Calu3 (cell line): ENCODE data around the gene ABCA2. TPM values are rescaled to one million over a fixed set of nuclear protein-coding genes. Genes with fewer than 3 reads are reported as not detected.

Experiments
- BruUV-seq: library from RNA; stranded (reverse); fragments of 400-500 nt; replicated peaks from 2 replicates; lab custom pipeline; 2021; lab: Mats Ljungman, UMichigan
- CTCF ChIA-PET: fragments of 300-600 bp; sonication (Branson Sonifier 250); formaldehyde crosslinking; loops from one replicate; lab custom pipeline; 2022; ENCODE audit warnings: antibody characterized with exemption; lab: Charles Lee
- DNase-seq: peaks from one replicate; pipeline ENCODE4 v3.0.0; 2022
- H3K27ac Mint-ChIP-seq: one replicate; pipeline ENCODE4 v1.8.0; 2022; ENCODE audit warnings: mixed read lengths; ENCODE audit not compliant: unreplicated experiment
- H3K27me3 Mint-ChIP-seq: one replicate; pipeline ENCODE4 v1.8.0; 2022; ENCODE audit warnings: mixed read lengths; ENCODE audit not compliant: unreplicated experiment
- H3K36me3 Mint-ChIP-seq: one replicate; pipeline ENCODE4 v1.8.0; 2022; ENCODE audit warnings: mild to moderate bottlenecking, moderate library complexity, mixed read lengths; ENCODE audit not compliant: insufficient read depth, unreplicated experiment
- H3K4me1 Mint-ChIP-seq: one replicate; pipeline ENCODE4 v1.8.0; 2022; ENCODE audit warnings: mild to moderate bottlenecking, low read depth, mixed read lengths; ENCODE audit not compliant: unreplicated experiment
- H3K4me3 Mint-ChIP-seq: one replicate; pipeline ENCODE4 v1.8.0; 2022; ENCODE audit warnings: mild to moderate bottlenecking, low read depth, moderate library complexity, mixed read lengths; ENCODE audit not compliant: unreplicated experiment
- H3K9me3 Mint-ChIP-seq: one replicate; pipeline ENCODE4 v1.8.0; 2022; ENCODE audit warnings: low read depth, mixed read lengths; ENCODE audit not compliant: unreplicated experiment
- CTCF ChIP-seq: fragments of 200-600 bp; IDR thresholded peaks from one replicate; pipeline ENCODE4 v1.8.0; 2022; ENCODE audit warnings: antibody characterized with exemption; ENCODE audit not compliant: unreplicated experiment
- intact Hi-C: fragments of 100-400 bp; cut with micrococcal nuclease; formaldehyde crosslinking; loops from one replicate; pipeline ENCODE4 v1.10.0; 2022; ENCODE audit not compliant: unreplicated experiment
- total RNA-seq: library from RNA; stranded (reverse); gene quantifications from 2 replicates; pipeline ENCODE4 v1.2.3, GENCODE V29; 2022

ABCA2 gene
- total RNA-seq, 1 experiment from 2014 or later, result 47.6 TPM

GRCh38 chr9:137021979-137022661, 5.9 kb downstream of the ABCA2 start:
- intact Hi-C loops, result no loop called here
- Mint-ChIP-seq H3K9me3 (no peaks in the 10 kb centered on the region), H3K4me3 (no peak overlapping the region), H3K4me1 (no peaks in the 10 kb centered on the region), H3K36me3 (peaks cover 17% of the 10 kb centered on the region), H3K27ac (peak overlapping the region; percentile 58), H3K27me3 (no peaks in the 10 kb centered on the region)
- DNase-seq, result peak; percentile 71
- no TSS peak for BruUV-seq
- no peak for TF ChIP-seq CTCF
- CTCF ChIA-PET, result interaction anchor here (0.6 kb wide), 1 partner anchor 54 kb away, joined by 8 read pairs; no protein-coding TSS in a partner anchor

DNA sequence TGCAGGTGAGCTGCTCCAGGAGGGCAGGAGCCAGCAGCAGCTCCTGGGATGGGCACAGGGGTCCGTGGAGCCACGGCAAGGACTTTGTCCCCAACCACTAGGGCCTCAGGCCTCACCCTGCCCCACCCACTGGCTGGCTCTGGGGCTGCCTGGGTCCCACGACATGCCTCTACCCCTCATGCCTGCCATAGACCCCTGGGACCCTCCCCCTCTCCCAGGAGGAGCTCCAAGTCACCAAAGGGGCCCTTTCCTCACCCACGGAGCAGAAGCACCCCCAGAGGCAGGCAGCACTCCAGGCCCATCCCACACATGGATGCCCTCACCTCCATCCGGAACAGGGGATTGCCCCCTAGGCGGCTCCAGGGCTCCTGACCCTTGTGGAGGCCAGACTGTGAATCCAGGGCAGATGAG, 6.5 kb downstream of the ABCA2 start:
- DNase-seq, result no peak
- Mint-ChIP-seq H3K27me3 (no peaks in the 10 kb centered on the region), H3K4me1 (no peaks in the 10 kb centered on the region), H3K4me3 (no peak overlapping the region), H3K9me3 (no peaks in the 10 kb centered on the region), H3K36me3 (peaks cover 17% of the 10 kb centered on the region), H3K27ac (peak overlapping the region; percentile 58)
- BruUV-seq, result no TSS peak
- TF ChIP-seq CTCF, result no peak
- CTCF ChIA-PET, result interaction anchor here (0.6 kb wide), 1 partner anchor 54 kb away, joined by 8 read pairs; no protein-coding TSS in a partner anchor
- intact Hi-C loops, result no loop called here

GRCh38 chr9:137020771-137021567, 7.1 kb downstream of the ABCA2 start:
- H3K4me1 Mint-ChIP-seq, result no peaks in the 10 kb centered on the region
- H3K9me3 Mint-ChIP-seq, result no peaks in the 10 kb centered on the region
- peaks cover 17% of the 10 kb centered on the region for H3K36me3 Mint-ChIP-seq
- intact Hi-C loops, result no loop called here
- no peak overlapping the region for H3K27ac Mint-ChIP-seq
- H3K4me3 Mint-ChIP-seq, result no peak overlapping the region
- no peak for TF ChIP-seq CTCF
- H3K27me3 Mint-ChIP-seq, result no peaks in the 10 kb centered on the region
- CTCF ChIA-PET, result interaction anchor here (0.6 kb wide), 1 partner anchor 53 kb away, joined by 8 read pairs; no protein-coding TSS in a partner anchor
- DNase-seq, result no peak
- BruUV-seq, result no TSS peak

DNA sequence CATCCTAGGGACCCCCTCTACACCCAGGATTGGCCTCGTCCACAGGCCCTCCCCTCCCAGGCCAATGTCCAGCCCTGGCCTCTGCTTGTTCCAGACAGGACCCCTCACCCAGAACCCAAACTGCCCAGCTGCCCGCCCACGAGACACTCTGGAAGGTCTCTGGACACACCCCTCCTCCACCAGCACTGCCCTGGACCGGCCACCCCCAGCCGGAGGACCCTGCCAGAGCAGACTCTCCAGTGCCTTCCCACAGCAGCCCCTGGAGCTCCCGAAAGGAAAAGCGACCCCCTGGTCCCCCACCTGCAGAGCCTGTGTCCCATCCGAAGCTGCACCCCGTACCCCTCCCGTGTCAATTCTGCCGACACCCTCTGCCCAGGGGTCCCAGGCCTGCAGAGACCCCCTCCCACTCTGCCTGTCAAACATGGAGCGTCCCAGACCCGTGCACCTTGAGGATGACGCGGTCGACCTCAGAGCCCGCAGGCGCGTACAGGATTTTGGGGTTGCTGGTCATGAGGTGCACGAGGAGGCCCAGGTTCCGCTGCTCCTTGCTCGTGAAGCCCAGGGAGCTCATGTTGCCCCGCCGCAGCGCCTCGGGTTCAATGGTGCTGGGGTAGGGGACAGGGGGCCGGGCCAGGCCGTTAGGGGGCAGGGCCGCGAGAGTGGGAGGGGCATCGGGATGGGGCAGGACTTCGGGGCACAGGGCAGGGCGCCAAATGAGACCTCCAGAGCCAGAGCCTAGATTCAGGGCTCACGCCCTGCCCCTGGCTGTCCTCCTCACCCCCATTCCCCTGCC, 8.0 kb downstream of the ABCA2 start:
- BruUV-seq, result no TSS peak
- CTCF ChIA-PET, result no interaction called here
- no peaks in the 10 kb centered on the region for H3K27me3 Mint-ChIP-seq
- peaks cover 19% of the 10 kb centered on the region for H3K36me3 Mint-ChIP-seq
- no peak overlapping the region for H3K4me3 Mint-ChIP-seq
- intact Hi-C loops, result no loop called here
- no peak for TF ChIP-seq CTCF
- H3K4me1 Mint-ChIP-seq, result no peaks in the 10 kb centered on the region
- H3K9me3 Mint-ChIP-seq, result no peaks in the 10 kb centered on the region
- DNase-seq, result no peak
- no peak overlapping the region for H3K27ac Mint-ChIP-seq
